Heart right ventricle (tissue), 16 donors: ENCODE data around the gene TATDN2. TPM values are rescaled to one million over a fixed set of nuclear protein-coding genes. Genes with fewer than 3 reads are reported as not detected.

Source experiments
- ATAC-seq, 8 donors: fragments of 200-7000 bp; cut with Tn5 transposase; one replicate each; pipeline ENCODE4 v1.9.1; 2020; ENCODE audit warnings: mild to moderate bottlenecking in 8 of 8, moderate library complexity in 8 of 8, moderate number of reproducible peaks in 1 of 8
- DNase-seq, 2 donors: peaks; one replicate each; pipeline ENCODE4 v3.0.0-alpha.2; 2020
- H3K27ac ChIP-seq, 10 donors: fragments of 200-600 bp; sonication (generic) in 2 of 10; one replicate each; pipeline versions ENCODE4 v1.5.0 to v1.8.0; 2020 to 2022; ENCODE audit warnings: mild to moderate bottlenecking in 3 of 10
- H3K27me3 ChIP-seq, 7 donors: fragments of 200-600 bp; one replicate each; pipeline ENCODE4 v1.8.0; 2021 to 2022; ENCODE audit warnings: mild to moderate bottlenecking in 2 of 7
- H3K36me3 ChIP-seq, 9 donors: fragments of 200-600 bp; sonication (generic) in 1 of 9; one replicate each; pipeline versions ENCODE4 v1.5.0 to v1.8.0; 2020 to 2022; ENCODE audit warnings: mild to moderate bottlenecking in 2 of 9
- H3K4me1 ChIP-seq, 9 donors: fragments of 200-600 bp; sonication (generic) in 1 of 9; one replicate each; pipeline versions ENCODE4 v1.5.0 to v1.8.0; 2020 to 2022; ENCODE audit warnings: mild to moderate bottlenecking in 4 of 9
- H3K4me3 ChIP-seq, 10 donors: fragments of 200-600 bp; sonication (generic) in 2 of 10; one replicate each; pipeline versions ENCODE4 v1.5.0 to v1.8.0; 2020 to 2022; ENCODE audit warnings: mild to moderate bottlenecking in 7 of 10, moderate library complexity in 2 of 10
- H3K9me3 ChIP-seq, 11 donors: fragments of 200-600 bp in 10 of 11; sonication (generic) in 2 of 11; one replicate each; pipeline versions ENCODE4 v1.5.0 to v1.8.0; 2013 to 2022; ENCODE audit warnings: mild to moderate bottlenecking in 2 of 11, control low read depth in 1 of 11, moderate library complexity in 1 of 11
- CTCF ChIP-seq, 9 donors: fragments of 200-600 bp; sonication (generic) in 2 of 9; IDR thresholded peaks; one replicate each; pipeline versions ENCODE4 v1.5.0 to v1.8.0; 2021 to 2022; ENCODE audit warnings: antibody characterized with exemption in 9 of 9, mild to moderate bottlenecking in 5 of 9, moderate library complexity in 1 of 9
- WGBS, 2 donors: extraction: QIAGEN DNeasy Blood & Tissue Kit; methylation state at CpG; one replicate each; pipeline ENCODE4 v1.1.7; 2013; ENCODE audit warnings: inconsistent platforms in 1 of 2; 5-methylcytosine and 5-hydroxymethylcytosine counted together
- intact Hi-C, 10 donors: fragments of 100-400 bp; cut with DNase I; formaldehyde crosslinking; loops; one replicate each; pipeline versions ENCODE4 v1.11.1 to v1.14.2; 2022
- polyA plus RNA-seq, 2 donors: library from polyadenylated mRNA; stranded (reverse); fragments of 200-250 nt; gene quantifications; one replicate each; pipeline ENCODE4 v1.2.3, GENCODE V29; 2013
- total RNA-seq, 10 donors: library from RNA; stranded (reverse); fragmentation: NEBNext Ultra II Directional in 3 of 10; extraction: Animal tissue kit (Norgen Biotek cat#: 25700) in 3 of 10; gene quantifications; one replicate each; pipeline versions ENCODE4 v1.2.1 to v1.2.4, GENCODE V29; 2021 to 2023
- donor health status: Arrhythmogenic right ventricular cardiomyopathy.
- donor health status: ischemic (EF 13 %, LVEDD 7.1; RV severe dilation, severe dysfunction).
- donor health status: healthy with polysubstance abuse.
- donor health status: DM: no; HTN: yes; CAD: no.
- donor health status: DM: no; HTN: no; CAD: no.
- donor health status: ischemic (EF 25% LVEDD 6.9; RV normal size, moderate dysfunction).
- donor health status: ischemic (EF 25% LVEDD 5.7; RV mildly dilated, moderate dysfunction).
- donor health status: healthy.
- donor health status: DM: yes; HTN: yes; CAD: no.
- donor health status: Ischemic cardiomyopathy.
- donor health status: ischemic (EF 35%, LVEDD 5.7; RV mildly dilated, moderate dysfunction).
- donor health status: nonischemic (EF 11% LVEDD 7.7; RV severe dilation, severe dysfunction).
- donor health status: DM: yes; HTN: yes; CAD: no.
- donor health status: PGD.
- donor health status: ischemic (EF 29% LVEDD 5.4; RV normal size, mild dysfunction).
- donor health status: nonischemic (EF 23%, LVEDD 6.1; RV moderate dilation, normal function).

Gene TATDN2
- total and polyA plus RNA-seq, 12 donors, result 9.6 to 19.6 (median 17.5) TPM

DNA sequence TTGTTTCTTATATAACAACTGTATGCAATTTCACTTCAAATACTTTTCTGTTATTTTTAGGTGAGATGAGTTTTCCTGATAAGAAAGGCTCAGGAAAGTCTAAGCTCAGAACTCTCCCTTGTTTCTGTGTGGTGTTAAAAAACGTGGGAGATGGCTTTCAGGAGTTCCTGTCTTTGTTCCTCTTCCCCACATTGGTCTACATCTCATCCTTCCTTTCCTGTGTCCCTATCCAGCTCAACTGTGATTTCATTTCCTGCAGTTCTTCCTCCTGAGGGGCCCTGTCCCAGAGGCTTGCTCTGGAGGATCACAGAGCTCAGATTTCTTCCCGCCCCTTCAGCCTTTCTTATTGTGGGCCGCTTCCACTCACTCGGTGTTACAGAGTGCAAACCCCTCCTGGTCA lies 61.5 kb downstream of the TATDN2 start:
- peak overlapping the region in 2 of 10 donors; percentile 27 to 29 for H3K27ac ChIP-seq
- WGBS, 2 donors, result 47 to 54% methylated on average over 4 of the region's 4 CpGs
- no peaks in the 10 kb centered on the region for H3K27me3 ChIP-seq
- H3K36me3 ChIP-seq, result peaks cover 0 to 100% (median 35%) of the 10 kb centered on the region in 9 donors
- intact Hi-C loops, result no loop called here
- TF ChIP-seq CTCF (IDR thresholded peaks at IDR 0.05), result no peak
- no peak for DNase-seq
- ATAC-seq, result peak in 6 of 8 donors; percentile 32 to 80 (median 63)
- peaks cover 0 to 27% (median 6%) of the 10 kb centered on the region in 9 donors for H3K4me1 ChIP-seq
- no peak overlapping the region for H3K4me3 ChIP-seq
- H3K9me3 ChIP-seq, result no peaks in the 10 kb centered on the region

GRCh38 chr3:10310578-10310977 lies 62.3 kb downstream of the TATDN2 start:
- no peak overlapping the region for H3K27ac ChIP-seq
- intact Hi-C loops, result no loop called here
- ATAC-seq (no peak), DNase-seq (no peak)
- no peaks in the 10 kb centered on the region for H3K9me3 ChIP-seq
- H3K27me3 ChIP-seq, result no peaks in the 10 kb centered on the region
- no peak for TF ChIP-seq CTCF (IDR thresholded peaks at IDR 0.05)
- 91 to 93% methylated on average over 2 of the region's 2 CpGs for WGBS, 2 donors
- no peak overlapping the region for H3K4me3 ChIP-seq
- H3K4me1 ChIP-seq, result peaks cover 0 to 27% (median 6%) of the 10 kb centered on the region in 9 donors
- H3K36me3 ChIP-seq, result peaks cover 0 to 100% (median 40%) of the 10 kb centered on the region in 9 donors

DNA sequence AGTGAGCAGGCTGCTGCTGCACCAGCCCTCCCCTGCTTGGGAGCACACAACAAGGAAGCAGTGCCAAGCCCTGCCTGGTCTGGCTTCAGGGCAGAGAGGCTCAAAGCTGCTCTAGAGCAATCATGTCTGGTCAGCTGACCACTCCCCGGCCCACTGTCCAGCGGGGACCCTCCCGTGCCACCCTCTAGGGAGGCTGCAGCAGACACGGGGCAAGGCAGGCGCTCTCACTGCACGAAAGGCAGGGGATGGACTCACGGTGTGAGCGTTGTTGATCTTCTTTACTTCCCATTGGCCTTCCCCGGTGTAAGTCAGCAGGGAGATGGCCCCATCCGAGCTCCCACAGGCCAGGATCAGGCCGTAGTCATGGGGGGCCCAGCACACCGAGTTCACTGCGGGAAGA lies 63.5 kb downstream of the TATDN2 start:
- WGBS, 2 donors, result 88 to 93% methylated on average over 13 of the region's 13 CpGs
- H3K36me3 ChIP-seq, result peaks cover 0 to 100% (median 39%) of the 10 kb centered on the region in 9 donors
- intact Hi-C loops, result no loop called here

GRCh38 chr3:10312391-10312790 lies 64.1 kb downstream of the TATDN2 start:
- no peaks in the 10 kb centered on the region for H3K27me3 ChIP-seq
- WGBS, 2 donors, result 56 to 58% methylated on average over 10 of the region's 10 CpGs
- H3K27ac ChIP-seq, result no peak overlapping the region
- H3K9me3 ChIP-seq, result no peaks in the 10 kb centered on the region
- H3K4me1 ChIP-seq, result peaks cover 0 to 27% (median 6%) of the 10 kb centered on the region in 9 donors
- H3K36me3 ChIP-seq, result peaks cover 0 to 100% (median 37%) of the 10 kb centered on the region in 9 donors
- no peak overlapping the region for H3K4me3 ChIP-seq
- no peak for TF ChIP-seq CTCF (IDR thresholded peaks at IDR 0.05)
- DNase-seq (no peak), ATAC-seq (peak in 3 of 8 donors; percentile 7 to 28 (median 12))
- intact Hi-C loops, result no loop called here

More for the DNA sequence above, 63.5 kb downstream of the TATDN2 start:
- no peak for TF ChIP-seq CTCF (IDR thresholded peaks at IDR 0.05)
- Histone ChIP-seq H3K9me3 (no peaks in the 10 kb centered on the region), H3K4me3 (no peak overlapping the region), H3K4me1 (peaks cover 0 to 27% (median 6%) of the 10 kb centered on the region in 9 donors), H3K27me3 (no peaks in the 10 kb centered on the region), H3K27ac (no peak overlapping the region)
- ATAC-seq, result peak in 3 of 8 donors; percentile 32 to 36 (median 35)
- no peak for DNase-seq
